ENCODE data around the gene DPP3.
A peak's percentile ranks its signal among the peaks of the same experiment; 100 is the strongest.

Gene DPP3

DNA sequence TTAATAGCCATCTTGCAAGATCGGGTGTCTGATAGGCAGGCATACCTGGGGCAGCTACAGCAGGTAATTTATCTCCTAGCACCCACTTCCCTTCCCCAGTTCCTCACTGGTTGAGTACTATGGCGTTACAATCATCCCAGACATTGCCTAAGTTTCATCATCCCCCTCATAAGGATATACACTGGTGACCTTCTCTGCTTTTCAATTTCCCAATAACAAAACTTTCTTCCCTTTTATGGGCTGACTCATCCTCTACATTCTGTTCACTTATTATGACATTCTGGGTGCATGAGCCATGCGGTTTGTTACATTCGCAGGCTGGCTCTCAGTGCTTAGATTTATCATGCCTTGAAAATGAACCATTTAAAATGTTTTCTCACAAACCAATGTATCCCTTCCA is 36.6 kb upstream of the DPP3 start:
- no peak overlapping the region for H3K4me3 ChIP-seq (ENCODE audit: control insufficient read depth, low read depth, low read length)
- DNase-seq (ENCODE audit: low read depth): peak; percentile 93
- no peak for TF ChIP-seq CTCF (conservative IDR thresholded peaks at IDR 0.05; ENCODE audit: control insufficient read depth, insufficient read depth, low read depth, low read length)

DNA sequence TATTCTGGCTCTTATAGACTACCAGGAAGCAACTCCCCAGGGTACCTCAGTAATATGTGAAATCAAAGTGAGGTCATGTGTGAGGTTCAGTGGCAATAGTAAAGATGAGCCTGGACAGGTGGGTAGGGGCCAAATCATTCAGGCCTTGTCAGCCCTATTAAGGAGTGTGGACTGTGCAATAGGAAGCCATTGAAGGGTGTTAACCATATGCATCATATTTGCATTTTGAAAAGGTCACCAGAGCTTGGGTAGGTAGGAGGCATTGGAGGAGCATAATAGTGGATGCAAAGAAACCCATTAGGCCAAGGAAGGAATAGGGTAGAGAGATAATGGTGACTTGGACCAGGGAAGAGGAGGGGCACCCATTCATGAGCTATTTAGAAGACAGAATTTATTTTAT is 33.2 kb upstream of the DPP3 start:
- no peak overlapping the region for H3K4me3 ChIP-seq (ENCODE audit: control insufficient read depth, low read depth, low read length)
- DNase-seq (ENCODE audit: low read depth): no peak
- TF ChIP-seq CTCF (conservative IDR thresholded peaks at IDR 0.05; ENCODE audit: control insufficient read depth, insufficient read depth, low read depth, low read length): no peak

DNA sequence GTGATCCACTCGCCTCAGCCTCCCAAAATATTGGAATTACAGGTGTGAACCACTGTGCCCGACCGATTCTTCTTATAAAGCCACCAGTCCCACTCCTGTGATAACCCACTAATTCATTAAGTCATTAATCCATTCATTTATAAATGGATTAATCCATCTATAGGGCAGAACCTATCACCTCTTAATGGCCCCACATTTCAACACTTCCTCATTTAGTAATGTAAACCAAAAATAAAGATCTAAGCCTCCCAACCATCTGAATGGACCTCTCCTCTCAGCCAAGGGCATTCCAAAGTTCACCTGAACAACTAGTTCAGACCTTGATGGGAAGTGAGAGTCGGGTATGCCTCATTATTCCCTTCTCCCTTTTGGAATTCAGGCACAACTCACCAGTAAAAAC is 31.7 kb upstream of the DPP3 start:
- no peak overlapping the region for H3K4me3 ChIP-seq (ENCODE audit: control insufficient read depth, low read depth, low read length)
- TF ChIP-seq CTCF (conservative IDR thresholded peaks at IDR 0.05; ENCODE audit: control insufficient read depth, insufficient read depth, low read depth, low read length): no peak
- DNase-seq (ENCODE audit: low read depth): no peak

DNA sequence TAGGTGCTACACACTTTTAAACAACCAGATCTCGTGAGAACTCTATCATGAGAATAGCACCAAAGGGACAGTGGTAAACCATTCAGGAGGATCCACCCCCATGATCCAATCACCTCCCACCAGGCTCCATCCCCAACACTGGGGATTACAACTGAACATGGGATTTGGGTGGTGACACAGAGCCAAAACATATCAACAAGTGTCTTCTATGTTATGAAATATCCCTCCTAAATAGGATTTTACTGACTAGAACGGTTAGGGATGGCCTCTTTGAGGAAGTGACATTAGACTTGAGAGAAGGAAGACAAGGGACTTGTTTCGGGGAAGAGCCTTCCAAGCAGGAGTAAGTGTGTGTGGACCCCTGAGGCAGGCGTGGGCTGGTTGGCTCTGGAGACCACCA is 29.7 kb upstream of the DPP3 start:
- no peak for TF ChIP-seq CTCF (conservative IDR thresholded peaks at IDR 0.05; ENCODE audit: control insufficient read depth, insufficient read depth, low read depth, low read length)
- no peak for DNase-seq (ENCODE audit: low read depth)
- H3K4me3 ChIP-seq (ENCODE audit: control insufficient read depth, low read depth, low read length): no peak overlapping the region

DNA sequence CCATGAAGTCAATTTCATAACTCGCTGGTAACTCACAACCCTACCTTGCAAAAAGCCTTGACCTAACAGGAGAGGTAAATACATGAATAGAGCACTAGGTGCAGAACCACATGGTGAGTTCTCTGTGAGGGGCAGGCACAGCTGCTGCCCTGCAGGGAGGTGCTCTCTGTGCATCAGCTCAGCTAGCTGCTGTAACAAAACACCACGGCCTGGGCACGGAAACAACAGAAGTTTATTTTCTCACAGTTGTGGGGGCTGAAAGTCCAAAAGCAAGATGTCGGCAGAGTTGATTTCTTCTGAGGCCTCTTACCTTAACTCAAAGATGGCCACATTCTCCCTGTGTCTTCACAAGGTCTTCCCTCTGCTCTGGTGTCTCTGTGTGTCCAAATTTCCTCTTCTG is 28.6 kb upstream of the DPP3 start:
- DNase-seq (ENCODE audit: low read depth): no peak
- H3K4me3 ChIP-seq (ENCODE audit: control insufficient read depth, low read depth, low read length): no peak overlapping the region

DNA sequence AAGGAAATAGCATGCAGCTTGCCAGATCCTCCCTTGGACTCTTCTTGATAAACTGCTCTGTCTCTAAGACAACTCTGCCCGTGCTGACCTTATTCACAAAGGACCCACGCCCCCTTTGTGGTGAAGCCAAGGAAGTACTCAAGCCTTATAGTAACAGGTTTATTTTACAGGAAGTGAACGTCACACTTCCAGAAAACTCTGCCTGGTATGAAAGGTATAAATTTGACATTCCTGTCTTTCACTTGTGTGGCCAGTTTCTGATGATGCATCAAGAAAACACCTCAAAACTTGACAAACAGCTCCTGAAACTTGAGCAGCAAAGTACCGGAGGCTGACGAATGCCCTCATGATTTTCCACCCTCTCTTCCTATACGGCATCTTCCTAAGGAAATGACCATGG is 26.0 kb upstream of the DPP3 start:
- no peak for DNase-seq (ENCODE audit: low read depth)
- H3K4me3 ChIP-seq (ENCODE audit: control insufficient read depth, low read depth, low read length): no peak overlapping the region
- no peak for TF ChIP-seq CTCF (conservative IDR thresholded peaks at IDR 0.05; ENCODE audit: control insufficient read depth, insufficient read depth, low read depth, low read length)

More for the DNA sequence above, 28.6 kb upstream of the DPP3 start:
- TF ChIP-seq CTCF (conservative IDR thresholded peaks at IDR 0.05; ENCODE audit: control insufficient read depth, insufficient read depth, low read depth, low read length): no peak

DNA sequence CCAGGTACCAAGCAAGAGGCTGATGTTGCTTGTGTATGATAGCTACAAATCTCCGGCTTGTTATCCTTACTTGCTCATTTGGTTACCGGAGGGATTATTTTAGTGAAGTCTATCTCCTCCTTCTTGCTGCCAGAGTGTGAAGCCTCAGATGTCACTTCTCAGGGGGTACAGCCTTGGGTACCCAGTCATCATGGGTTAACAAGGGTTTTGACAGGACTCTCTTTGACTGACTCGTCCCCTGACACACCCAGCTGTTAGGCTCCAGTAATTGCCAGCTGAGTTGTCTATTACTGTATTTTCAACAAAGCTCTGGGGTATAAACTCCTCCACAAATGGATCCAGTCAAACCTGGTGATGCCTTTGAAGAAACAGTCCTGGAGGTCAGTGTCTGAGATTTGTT is 25.4 kb upstream of the DPP3 start:
- DNase-seq (ENCODE audit: low read depth): no peak
- TF ChIP-seq CTCF (conservative IDR thresholded peaks at IDR 0.05; ENCODE audit: control insufficient read depth, insufficient read depth, low read depth, low read length): no peak
- no peak overlapping the region for H3K4me3 ChIP-seq (ENCODE audit: control insufficient read depth, low read depth, low read length)

All from fibroblast of mammary gland (primary cell).